GM12872 (cell line): ENCODE results near the gene SPATA31A5.
"Not testable (repeated sequence)": the region's sequence is repeated elsewhere in the genome, so short reads cannot be mapped to it uniquely, and the experiment has no call there.

Experiments used
- CTCF ChIP-seq: IDR thresholded peaks from 3 replicates; pipeline ENCODE4 v1.5.1; 2011; ENCODE audit warnings: low read depth, mild to moderate bottlenecking, low read length, moderate library complexity; ENCODE audit not compliant: insufficient read depth

SPATA31A5 gene

GRCh38 chr9:60914107-60914506, at the start of gene SPATA31A5:
SPATA31A5 (plus strand) TSS chr9:60914407; CDS start chr9:60914436, 29 bp downstream.
- not testable (repeated sequence) for TF ChIP-seq CTCF
